SK-N-SH treated with all-trans-retinoic acid at 6 μM for 48 hours (cell line): ENCODE results near the gene RBP2.

ENCODE experiments used
- ARNTL ChIP-seq: fragments of 450-650 bp; formaldehyde crosslinking; IDR thresholded peaks from 2 replicates; pipeline ENCODE4 v1.5.0; 2020; ENCODE audit warnings: low read depth, mild to moderate bottlenecking, moderate library complexity, borderline replicate concordance
- ESRRG ChIP-seq: fragments of 250-450 bp; sonication (Bioruptor Pico); IDR thresholded peaks from 2 replicates; pipeline ENCODE4 v1.6.1; 2021; ENCODE audit warnings: mild to moderate bottlenecking
- GLIS3 ChIP-seq: fragments of 250-450 bp; sonication (Bioruptor Pico); IDR thresholded peaks from 2 replicates; pipeline ENCODE4 v1.5.0; 2020; ENCODE audit warnings: mild to moderate bottlenecking, moderate library complexity
- ISL1 ChIP-seq: fragments of 250-450 bp; sonication (Bioruptor Pico); IDR thresholded peaks from 2 replicates; pipeline ENCODE4 v2.1.2; 2022; ENCODE audit warnings: mild to moderate bottlenecking, moderate library complexity
- OSR1 ChIP-seq: fragments of 250-450 bp; sonication (Bioruptor Pico); IDR thresholded peaks from 2 replicates; pipeline ENCODE4 v1.8.0; 2022; ENCODE audit warnings: moderate library complexity, mild to moderate bottlenecking, inconsistent platforms
- RARB ChIP-seq: fragments of 250-450 bp; sonication (Bioruptor Pico); IDR thresholded peaks from 2 replicates; pipeline ENCODE4 v1.8.0; 2021; ENCODE audit warnings: mild to moderate bottlenecking, moderate library complexity
- SNAI2 ChIP-seq: fragments of 250-450 bp; sonication (Bioruptor Pico); IDR thresholded peaks from 2 replicates; pipeline ENCODE4 v1.5.0; 2020; ENCODE audit warnings: mild to moderate bottlenecking, moderate library complexity
- TCF4 ChIP-seq: fragments of 250-450 bp; sonication (Bioruptor Pico); IDR thresholded peaks from 2 replicates; pipeline ENCODE4 v1.8.0; 2021; ENCODE audit warnings: mild to moderate bottlenecking, moderate library complexity, borderline replicate concordance
- ZC3H10 ChIP-seq: fragments of 250-450 bp; sonication (Bioruptor Pico); IDR thresholded peaks from 2 replicates; pipeline ENCODE4 v1.5.1; 2021; ENCODE audit warnings: mild to moderate bottlenecking, moderate library complexity
- ZFP3 ChIP-seq: fragments of 250-450 bp; sonication (Bioruptor Pico); IDR thresholded peaks from 2 replicates; pipeline ENCODE4 v1.5.0; 2020; ENCODE audit warnings: mild to moderate bottlenecking, moderate library complexity
- ZFP30 ChIP-seq: fragments of 450-650 bp; formaldehyde crosslinking; IDR thresholded peaks from 2 replicates; pipeline ENCODE4 v1.5.0; 2022; ENCODE audit warnings: mild to moderate bottlenecking, moderate library complexity
- ZNF565 ChIP-seq: fragments of 450-650 bp; formaldehyde crosslinking; conservative IDR thresholded peaks from 2 replicates; pipeline ENCODE4 v1.5.0; 2020; ENCODE audit warnings: low read depth, mild to moderate bottlenecking, moderate library complexity
- TF ChIP-seq, protein P1 (sequence below): fragments of 250-450 bp; sonication (Bioruptor Pico); IDR thresholded peaks from 2 replicates; pipeline ENCODE4 v1.8.0; 2020; ENCODE audit warnings: mild to moderate bottlenecking, moderate library complexity, borderline replicate concordance

DNA sequence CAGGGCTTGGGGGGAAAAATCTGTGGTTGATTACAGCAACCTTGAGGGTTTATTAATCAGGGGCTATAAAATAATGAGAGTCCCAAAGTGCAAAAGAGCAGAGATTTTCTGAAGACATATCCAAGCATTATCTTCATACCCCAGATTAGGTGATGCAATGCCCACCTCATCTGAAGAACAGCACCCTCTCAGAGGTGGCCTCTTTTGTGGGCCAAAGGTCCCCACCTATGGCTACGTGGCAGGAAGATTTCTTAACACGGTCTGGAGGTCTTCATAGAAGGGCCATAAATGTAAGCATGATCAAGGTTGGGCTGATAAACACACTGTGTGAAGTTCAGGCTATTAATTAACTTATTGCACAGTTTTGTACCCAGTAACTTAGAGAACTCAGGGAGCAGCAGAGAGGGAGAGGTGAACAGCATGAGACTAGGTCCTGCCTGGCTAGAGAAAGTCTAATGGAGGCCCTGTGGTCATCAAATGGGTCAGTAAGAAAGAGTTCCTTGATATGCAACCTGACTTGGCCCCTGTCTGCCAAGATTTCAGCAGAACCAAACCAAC is 29.6 kb upstream of the RBP2 start:
- TF ChIP-seq ARNTL (CRISPR knock-in tag): no peak
- no peak for TF ChIP-seq ISL1
- TF ChIP-seq ZNF565: no peak
- no peak for TF ChIP-seq OSR1 (CRISPR knock-in tag)
- no peak for TF ChIP-seq ZFP3
- TF ChIP-seq ZFP30: no peak
- TF ChIP-seq, protein P1, sequence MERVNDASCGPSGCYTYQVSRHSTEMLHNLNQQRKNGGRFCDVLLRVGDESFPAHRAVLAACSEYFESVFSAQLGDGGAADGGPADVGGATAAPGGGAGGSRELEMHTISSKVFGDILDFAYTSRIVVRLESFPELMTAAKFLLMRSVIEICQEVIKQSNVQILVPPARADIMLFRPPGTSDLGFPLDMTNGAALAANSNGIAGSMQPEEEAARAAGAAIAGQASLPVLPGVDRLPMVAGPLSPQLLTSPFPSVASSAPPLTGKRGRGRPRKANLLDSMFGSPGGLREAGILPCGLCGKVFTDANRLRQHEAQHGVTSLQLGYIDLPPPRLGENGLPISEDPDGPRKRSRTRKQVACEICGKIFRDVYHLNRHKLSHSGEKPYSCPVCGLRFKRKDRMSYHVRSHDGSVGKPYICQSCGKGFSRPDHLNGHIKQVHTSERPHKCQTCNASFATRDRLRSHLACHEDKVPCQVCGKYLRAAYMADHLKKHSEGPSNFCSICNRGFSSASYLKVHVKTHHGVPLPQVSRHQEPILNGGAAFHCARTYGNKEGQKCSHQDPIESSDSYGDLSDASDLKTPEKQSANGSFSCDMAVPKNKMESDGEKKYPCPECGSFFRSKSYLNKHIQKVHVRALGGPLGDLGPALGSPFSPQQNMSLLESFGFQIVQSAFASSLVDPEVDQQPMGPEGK (CRISPR knock-in tag): no peak
- no peak for TF ChIP-seq SNAI2 (CRISPR knock-in tag)
- TF ChIP-seq RARB (CRISPR knock-in tag): no peak
- no peak for TF ChIP-seq ESRRG (CRISPR knock-in tag)
- no peak for TF ChIP-seq TCF4 (CRISPR knock-in tag)
- no peak for TF ChIP-seq ZC3H10 (CRISPR knock-in tag)
- no peak for TF ChIP-seq GLIS3
